GM06990 (cell line): Measurements from ENCODE around the gene ACVR2B.
A peak's percentile ranks its signal among the peaks of the same experiment; 100 is the strongest.

Source experiments
- DNase-seq: peaks from one replicate; pipeline ENCODE4 v3.0.0-alpha.2; 2011; ENCODE audit not compliant: insufficient read length; ENCODE audit errors: extremely low read depth
- H3K27me3 ChIP-seq: replicated peaks from 2 replicates; pipeline ENCODE4 v1.6.0; 2011; ENCODE audit warnings: low read length; ENCODE audit not compliant: control insufficient read depth, insufficient read depth
- H3K36me3 ChIP-seq: 2 replicates; pipeline ENCODE4 v1.5.1; 2011; ENCODE audit warnings: low read length; ENCODE audit not compliant: control insufficient read depth, insufficient read depth
- H3K4me3 ChIP-seq: replicated peaks from 2 replicates; pipeline ENCODE4 v1.5.1; 2011; ENCODE audit warnings: low read depth, mild to moderate bottlenecking, control low read depth, low read length
- CTCF ChIP-seq: IDR thresholded peaks from 2 replicates; pipeline ENCODE4 v1.5.1; 2011; ENCODE audit warnings: low read length, control low read depth, mild to moderate bottlenecking, inconsistent platforms; ENCODE audit not compliant: insufficient read depth, poor library complexity, severe bottlenecking

ACVR2B gene

DNA sequence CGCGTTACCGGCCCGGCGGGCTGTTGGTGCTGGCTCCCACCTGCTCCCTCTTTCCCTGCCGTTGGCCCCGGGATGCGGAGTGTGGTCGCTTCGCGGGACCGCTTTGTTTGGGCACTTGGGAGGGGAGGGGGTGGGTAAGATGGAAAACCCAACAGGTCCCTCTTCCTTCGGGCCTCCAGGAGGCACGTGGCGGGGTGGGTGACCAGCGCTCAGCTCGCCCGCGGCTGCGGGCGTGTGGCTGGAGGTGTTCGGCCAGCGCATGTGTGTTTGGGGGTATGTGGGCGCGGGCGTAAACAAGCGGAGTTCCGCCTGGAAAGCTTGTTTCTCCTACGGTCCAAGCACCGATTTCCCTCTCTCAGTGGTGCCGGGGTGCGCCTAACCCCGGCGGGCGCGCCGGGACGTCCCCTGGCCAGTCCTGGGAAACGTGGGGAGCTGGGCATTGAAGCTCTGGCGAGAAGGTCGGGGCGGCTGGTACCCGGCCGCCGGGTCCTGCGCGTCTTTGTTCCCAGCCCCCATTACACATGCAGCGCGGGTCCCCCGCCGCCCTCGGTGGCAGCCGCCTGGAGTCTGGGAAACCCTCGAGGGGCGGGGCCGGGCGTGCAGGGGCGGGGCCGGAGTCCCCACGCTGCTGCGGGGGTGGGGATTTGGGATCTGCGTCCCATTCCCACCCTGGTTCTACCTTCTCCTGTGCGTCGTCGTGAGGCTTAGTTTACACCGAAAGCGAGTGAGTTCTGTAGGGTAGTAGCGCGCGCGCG is 1.4 kb downstream of the ACVR2B start:
- Histone ChIP-seq H3K4me3 (peak overlapping the region; percentile 69), H3K27me3 (no peaks in the 10 kb centered on the region)
- DNase-seq = peak; percentile 52

GRCh38 chr3:38455639-38456430 is 2.1 kb downstream of the ACVR2B start:
- DNase-seq = no peak
- Histone ChIP-seq H3K36me3 (no peaks in the 10 kb centered on the region), H3K4me3 (peak overlapping the region; percentile 69), H3K27me3 (no peaks in the 10 kb centered on the region; the same call in 1 of the 2 replicates)
- no peak for TF ChIP-seq CTCF

More for the DNA sequence above, 1.4 kb downstream of the ACVR2B start:
- no peaks in the 10 kb centered on the region for H3K36me3 ChIP-seq
- TF ChIP-seq CTCF = no peak

DNA sequence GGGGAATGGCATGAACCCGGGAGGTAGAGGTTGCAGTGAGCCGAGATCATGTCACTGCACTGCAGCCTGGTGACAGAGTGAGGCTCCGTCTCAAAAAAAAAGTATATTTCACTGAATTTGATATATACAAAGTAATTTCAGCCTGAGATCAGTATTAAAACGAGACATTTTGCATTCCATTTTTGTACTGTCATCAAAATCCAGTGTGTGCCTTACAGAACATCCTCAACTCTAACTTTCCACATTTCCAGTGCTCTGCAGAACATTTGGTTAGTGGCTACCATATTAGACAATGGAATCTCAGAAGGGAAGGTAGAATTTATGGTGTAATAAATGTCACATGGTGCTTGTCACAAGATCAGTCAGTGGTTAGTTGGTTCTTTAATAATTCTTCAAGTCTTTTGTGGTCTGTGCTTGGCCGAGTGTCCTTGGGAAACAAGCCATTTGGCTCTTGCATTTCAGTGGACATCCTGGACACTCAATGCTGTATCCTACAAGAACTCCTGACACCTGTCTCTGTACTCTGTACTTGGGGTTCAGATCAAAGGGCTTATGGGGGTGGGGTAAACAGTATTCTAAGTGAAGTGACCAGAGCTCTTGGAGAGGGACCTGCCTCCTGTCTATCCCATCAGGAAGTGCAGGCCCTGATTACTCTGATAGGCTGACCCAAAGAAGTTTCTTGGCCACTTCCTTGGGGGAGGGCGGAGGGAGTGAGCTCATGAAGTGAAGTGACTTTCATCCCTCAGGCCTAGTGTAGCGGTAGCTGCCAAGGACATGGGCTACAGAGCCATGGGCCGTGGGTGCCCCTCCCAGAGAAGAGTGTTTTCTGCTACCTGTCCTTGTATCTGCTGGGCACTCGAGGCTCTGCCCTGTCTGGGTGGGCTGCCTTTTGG is 3.7 kb downstream of the ACVR2B start:
- DNase-seq = no peak
- no peak for TF ChIP-seq CTCF

GRCh38 chr3:38458796-38459498 is 5.3 kb downstream of the ACVR2B start:
- TF ChIP-seq CTCF = no peak
- DNase-seq = no peak

More for the DNA sequence above, 3.7 kb downstream of the ACVR2B start:
- Histone ChIP-seq H3K36me3 (no peaks in the 10 kb centered on the region), H3K27me3 (no peaks in the 10 kb centered on the region; the same call in 1 of the 2 replicates), H3K4me3 (no peak overlapping the region)

GRCh38 chr3:38459499-38460048 is 5.9 kb downstream of the ACVR2B start:
- no peak for DNase-seq
- H3K4me3 ChIP-seq = no peak overlapping the region
- TF ChIP-seq CTCF = no peak
- no peaks in the 10 kb centered on the region for H3K36me3 ChIP-seq
- H3K27me3 ChIP-seq = no peaks in the 10 kb centered on the region; the same call in 1 of the 2 replicates

More at GRCh38 chr3:38458796-38459498, 5.3 kb downstream of the ACVR2B start:
- Histone ChIP-seq H3K4me3 (no peak overlapping the region), H3K27me3 (no peaks in the 10 kb centered on the region; the same call in 1 of the 2 replicates), H3K36me3 (no peaks in the 10 kb centered on the region)
